ENCODE data around the gene DRGX.

Gene DRGX

GRCh38 chr10:49348593-49348992 is 47.3 kb downstream of the DRGX start:
- H3K4me1 ChIP-seq (ENCODE audit: control insufficient read depth, insufficient read depth, low read length): no peaks in the 10 kb centered on the region
- H3K36me3 ChIP-seq (ENCODE audit: insufficient read depth, low read length): no peaks in the 10 kb centered on the region
- no peak overlapping the region for H3K4me3 ChIP-seq (ENCODE audit: low read length)
- no peak overlapping the region for H3K4me2 ChIP-seq (ENCODE audit: low read length)
- H3K27me3 ChIP-seq (ENCODE audit: control insufficient read depth, insufficient read depth, low read length): peaks cover 34% of the 10 kb centered on the region
- H3K9ac ChIP-seq (ENCODE audit: low read depth, low read length): no peak overlapping the region
- H3K9me3 ChIP-seq (replicated peaks; ENCODE audit: low read length): no peaks in the 10 kb centered on the region

GRCh38 chr10:49347827-49348226 is 48.1 kb downstream of the DRGX start:
- H3K4me2 ChIP-seq (ENCODE audit: low read length): no peak overlapping the region
- H3K4me3 ChIP-seq (ENCODE audit: low read length): no peak overlapping the region
- H3K4me1 ChIP-seq (ENCODE audit: control insufficient read depth, insufficient read depth, low read length): no peaks in the 10 kb centered on the region
- H3K36me3 ChIP-seq (ENCODE audit: insufficient read depth, low read length): no peaks in the 10 kb centered on the region
- H3K27me3 ChIP-seq (ENCODE audit: control insufficient read depth, insufficient read depth, low read length): peaks cover 27% of the 10 kb centered on the region
- no peaks in the 10 kb centered on the region for H3K9me3 ChIP-seq (replicated peaks; ENCODE audit: low read length)
- no peak overlapping the region for H3K9ac ChIP-seq (ENCODE audit: low read depth, low read length)

GRCh38 chr10:49347342-49347741 is 48.5 kb downstream of the DRGX start:
- Histone ChIP-seq H3K27me3 (ENCODE audit: control insufficient read depth, insufficient read depth, low read length) (peaks cover 24% of the 10 kb centered on the region), H3K4me1 (ENCODE audit: control insufficient read depth, insufficient read depth, low read length) (no peaks in the 10 kb centered on the region), H3K9me3 (replicated peaks; ENCODE audit: low read length) (no peaks in the 10 kb centered on the region), H3K4me2 (ENCODE audit: low read length) (no peak overlapping the region), H3K36me3 (ENCODE audit: insufficient read depth, low read length) (no peaks in the 10 kb centered on the region), H3K9ac (ENCODE audit: low read depth, low read length) (no peak overlapping the region), H3K4me3 (ENCODE audit: low read length) (no peak overlapping the region)

- no peaks in the 10 kb centered on the region for H3K9me3 ChIP-seq (replicated peaks; ENCODE audit: low read length)
- no peaks in the 10 kb centered on the region for H3K4me1 ChIP-seq (ENCODE audit: control insufficient read depth, insufficient read depth, low read length)
- H3K4me3 ChIP-seq (ENCODE audit: low read length): no peak overlapping the region
- H3K27me3 ChIP-seq (ENCODE audit: control insufficient read depth, insufficient read depth, low read length): peaks cover 12% of the 10 kb centered on the region
- no peaks in the 10 kb centered on the region for H3K36me3 ChIP-seq (ENCODE audit: insufficient read depth, low read length)
- no peak overlapping the region for H3K9ac ChIP-seq (ENCODE audit: low read depth, low read length)
- H3K4me2 ChIP-seq (ENCODE audit: low read length): no peak overlapping the region
Measured at GRCh38 chr10:49344840-49345239, 51.0 kb downstream of the DRGX start.

GRCh38 chr10:49338604-49339003 is 57.3 kb downstream of the DRGX start:
- H3K4me1 ChIP-seq (ENCODE audit: control insufficient read depth, insufficient read depth, low read length): no peaks in the 10 kb centered on the region
- H3K9me3 ChIP-seq (replicated peaks; ENCODE audit: low read length): no peaks in the 10 kb centered on the region
- no peak overlapping the region for H3K4me3 ChIP-seq (ENCODE audit: low read length)
- peaks cover 7% of the 10 kb centered on the region for H3K27me3 ChIP-seq (ENCODE audit: control insufficient read depth, insufficient read depth, low read length)
- H3K36me3 ChIP-seq (ENCODE audit: insufficient read depth, low read length): no peaks in the 10 kb centered on the region
- no peak overlapping the region for H3K9ac ChIP-seq (ENCODE audit: low read depth, low read length)
- H3K4me2 ChIP-seq (ENCODE audit: low read length): no peak overlapping the region

GRCh38 chr10:49335364-49335972 is 60.4 kb downstream of the DRGX start:
- H3K4me2 ChIP-seq (ENCODE audit: low read length): no peak overlapping the region
- no peak overlapping the region for H3K9ac ChIP-seq (ENCODE audit: low read depth, low read length)
- no peaks in the 10 kb centered on the region for H3K9me3 ChIP-seq (replicated peaks; ENCODE audit: low read length)
- no peaks in the 10 kb centered on the region for H3K36me3 ChIP-seq (ENCODE audit: insufficient read depth, low read length)
- no peaks in the 10 kb centered on the region for H3K4me1 ChIP-seq (ENCODE audit: control insufficient read depth, insufficient read depth, low read length)
- H3K4me3 ChIP-seq (ENCODE audit: low read length): no peak overlapping the region
- H3K27me3 ChIP-seq (ENCODE audit: control insufficient read depth, insufficient read depth, low read length): peaks cover 7% of the 10 kb centered on the region

- H3K4me1 ChIP-seq (ENCODE audit: control insufficient read depth, insufficient read depth, low read length): no peaks in the 10 kb centered on the region
- H3K9me3 ChIP-seq (replicated peaks; ENCODE audit: low read length): no peaks in the 10 kb centered on the region
- H3K36me3 ChIP-seq (ENCODE audit: insufficient read depth, low read length): no peaks in the 10 kb centered on the region
- no peak overlapping the region for H3K9ac ChIP-seq (ENCODE audit: low read depth, low read length)
- H3K4me3 ChIP-seq (ENCODE audit: low read length): no peak overlapping the region
- H3K4me2 ChIP-seq (ENCODE audit: low read length): no peak overlapping the region
- peaks cover 10% of the 10 kb centered on the region for H3K27me3 ChIP-seq (ENCODE audit: control insufficient read depth, insufficient read depth, low read length)
Measured at GRCh38 chr10:49334964-49335363, 60.9 kb downstream of the DRGX start.

GRCh38 chr10:49333192-49333591 is 62.7 kb downstream of the DRGX start:
- Histone ChIP-seq H3K36me3 (ENCODE audit: insufficient read depth, low read length) (no peaks in the 10 kb centered on the region), H3K4me2 (ENCODE audit: low read length) (no peak overlapping the region), H3K4me3 (ENCODE audit: low read length) (no peak overlapping the region), H3K4me1 (ENCODE audit: control insufficient read depth, insufficient read depth, low read length) (no peaks in the 10 kb centered on the region), H3K27me3 (ENCODE audit: control insufficient read depth, insufficient read depth, low read length) (peaks cover 11% of the 10 kb centered on the region), H3K9me3 (replicated peaks; ENCODE audit: low read length) (no peaks in the 10 kb centered on the region), H3K9ac (ENCODE audit: low read depth, low read length) (no peak overlapping the region)

- no peaks in the 10 kb centered on the region for H3K4me1 ChIP-seq (ENCODE audit: control insufficient read depth, insufficient read depth, low read length)
Measured at GRCh38 chr10:49332768-49333167, 63.1 kb downstream of the DRGX start.

GRCh38 chr10:49332333-49332732 is 63.6 kb downstream of the DRGX start:
- H3K9ac ChIP-seq (ENCODE audit: low read depth, low read length): no peak overlapping the region
- no peak overlapping the region for H3K4me2 ChIP-seq (ENCODE audit: low read length)
- H3K27me3 ChIP-seq (ENCODE audit: control insufficient read depth, insufficient read depth, low read length): peaks cover 10% of the 10 kb centered on the region
- no peak overlapping the region for H3K4me3 ChIP-seq (ENCODE audit: low read length)
- no peaks in the 10 kb centered on the region for H3K4me1 ChIP-seq (ENCODE audit: control insufficient read depth, insufficient read depth, low read length)
- H3K9me3 ChIP-seq (replicated peaks; ENCODE audit: low read length): no peaks in the 10 kb centered on the region
- H3K36me3 ChIP-seq (ENCODE audit: insufficient read depth, low read length): no peaks in the 10 kb centered on the region

More at GRCh38 chr10:49332768-49333167, 63.1 kb downstream of the DRGX start:
- H3K36me3 ChIP-seq (ENCODE audit: insufficient read depth, low read length): no peaks in the 10 kb centered on the region
- H3K4me3 ChIP-seq (ENCODE audit: low read length): no peak overlapping the region
- H3K9ac ChIP-seq (ENCODE audit: low read depth, low read length): no peak overlapping the region
- H3K4me2 ChIP-seq (ENCODE audit: low read length): no peak overlapping the region
- H3K9me3 ChIP-seq (replicated peaks; ENCODE audit: low read length): no peaks in the 10 kb centered on the region
- H3K27me3 ChIP-seq (ENCODE audit: control insufficient read depth, insufficient read depth, low read length): peaks cover 10% of the 10 kb centered on the region

- Histone ChIP-seq H3K36me3 (ENCODE audit: insufficient read depth, low read length) (no peaks in the 10 kb centered on the region), H3K9me3 (replicated peaks; ENCODE audit: low read length) (no peaks in the 10 kb centered on the region), H3K9ac (ENCODE audit: low read depth, low read length) (no peak overlapping the region), H3K27me3 (ENCODE audit: control insufficient read depth, insufficient read depth, low read length) (peaks cover 10% of the 10 kb centered on the region), H3K4me3 (ENCODE audit: low read length) (no peak overlapping the region), H3K4me2 (ENCODE audit: low read length) (no peak overlapping the region), H3K4me1 (ENCODE audit: control insufficient read depth, insufficient read depth, low read length) (no peaks in the 10 kb centered on the region)
Measured at GRCh38 chr10:49331431-49331830, 64.5 kb downstream of the DRGX start.

GRCh38 chr10:49330127-49330665 is 65.7 kb downstream of the DRGX start:
- Histone ChIP-seq H3K36me3 (ENCODE audit: insufficient read depth, low read length) (no peaks in the 10 kb centered on the region), H3K4me1 (ENCODE audit: control insufficient read depth, insufficient read depth, low read length) (no peaks in the 10 kb centered on the region), H3K27me3 (ENCODE audit: control insufficient read depth, insufficient read depth, low read length) (peaks cover 10% of the 10 kb centered on the region), H3K9me3 (replicated peaks; ENCODE audit: low read length) (no peaks in the 10 kb centered on the region), H3K4me3 (ENCODE audit: low read length) (no peak overlapping the region), H3K4me2 (ENCODE audit: low read length) (no peak overlapping the region), H3K9ac (ENCODE audit: low read depth, low read length) (no peak overlapping the region)
